OCI-LY7 (cell line): Measurements from ENCODE around the gene NRG2. TPM values are rescaled to one million over a fixed set of nuclear protein-coding genes. Genes with fewer than 3 reads are reported as not detected.
A peak's percentile ranks its signal among the peaks of the same experiment; 100 is the strongest.

ENCODE experiments used
- BruUV-seq: library from RNA; stranded (reverse); fragments of 400-500 nt; replicated peaks from 2 replicates; lab custom pipeline; 2021; lab: Mats Ljungman, UMichigan
- CTCF ChIA-PET: fragments of 300-600 bp; sonication (Branson Sonifier 250); formaldehyde crosslinking; loops from one replicate; lab custom pipeline; 2022; ENCODE audit warnings: antibody characterized with exemption; ENCODE audit not compliant: unreplicated experiment; lab: Charles Lee
- POLR2A ChIA-PET: fragments of 300-600 bp; sonication (Branson Sonifier 250); formaldehyde crosslinking; loops from one replicate; lab custom pipeline; 2022; ENCODE audit warnings: antibody characterized with exemption; lab: Charles Lee
- DNase-seq: peaks from one replicate; pipeline ENCODE4 v3.0.0-alpha.2; 2015; ENCODE audit warnings: low spot score
- H2AFZ ChIP-seq: fragments of 200-600 bp; sonication (generic), shearing (Covaris generic); 2 replicates; pipeline ENCODE4 v1.6.1; 2014; ENCODE audit warnings: mild to moderate bottlenecking, antibody characterized with exemption, low read length, moderate library complexity
- H3K27ac ChIP-seq: fragments of 200-600 bp; sonication (generic); 2 replicates; pipeline ENCODE4 v1.5.1; 2014; ENCODE audit warnings: mixed run types, low read depth, mild to moderate bottlenecking, moderate library complexity, low read length, inconsistent platforms; ENCODE audit not compliant: poor library complexity, severe bottlenecking
- H3K36me3 ChIP-seq: fragments of 200-600 bp; sonication (generic); 2 replicates; pipeline ENCODE4 v1.6.1; 2014; ENCODE audit warnings: mild to moderate bottlenecking, antibody characterized with exemption, low read length, moderate library complexity, mixed read lengths; ENCODE audit not compliant: insufficient read depth
- H3K4me1 ChIP-seq: fragments of 200-600 bp; sonication (generic); 2 replicates; pipeline ENCODE4 v1.5.1; 2014; ENCODE audit warnings: mild to moderate bottlenecking, low read length; ENCODE audit not compliant: insufficient read depth, poor library complexity, severe bottlenecking
- H3K4me2 ChIP-seq: fragments of 200-600 bp; sonication (generic); 2 replicates; pipeline ENCODE4 v1.6.1; 2014; ENCODE audit warnings: mild to moderate bottlenecking, low read length
- H3K4me3 ChIP-seq: fragments of 200-600 bp; sonication (generic); 2 replicates; pipeline ENCODE4 v1.5.1; 2014; ENCODE audit warnings: mild to moderate bottlenecking, low read depth, low read length; ENCODE audit not compliant: poor library complexity, severe bottlenecking
- H3K79me2 ChIP-seq: fragments of 200-600 bp; sonication (generic); 2 replicates; pipeline ENCODE4 v1.6.1; 2016; ENCODE audit warnings: low read depth, mild to moderate bottlenecking, low read length, moderate library complexity, mixed read lengths; ENCODE audit not compliant: insufficient read depth
- H3K9me2 ChIP-seq: fragments of 200-600 bp; sonication (generic); 2 replicates; pipeline ENCODE4 v1.6.1; 2016; ENCODE audit warnings: mild to moderate bottlenecking, low read length, mixed read lengths; ENCODE audit not compliant: insufficient read depth
- H3K9me3 ChIP-seq: fragments of 200-600 bp; sonication (generic); 2 replicates; pipeline ENCODE4 v1.6.1; 2014; ENCODE audit warnings: mild to moderate bottlenecking, mixed run types, low read length, mixed read lengths
- H4K20me1 ChIP-seq: fragments of 200-600 bp; sonication (generic); 2 replicates; pipeline ENCODE4 v1.6.1; 2014; ENCODE audit warnings: mild to moderate bottlenecking, antibody characterized with exemption, low read length, moderate library complexity, mixed read lengths; ENCODE audit not compliant: insufficient read depth
- EZH2phosphoT487 ChIP-seq: fragments of 200-600 bp; sonication (generic); IDR thresholded peaks from 2 replicates; pipeline ENCODE4 v1.6.1; 2018; ENCODE audit warnings: low read depth, borderline replicate concordance, mild to moderate bottlenecking, mixed run types, antibody characterized with exemption, low read length, moderate library complexity, mixed read lengths
- intact Hi-C: fragments of 100-400 bp; cut with micrococcal nuclease; formaldehyde crosslinking; loops from one replicate; pipeline ENCODE4 v1.10.0; 2022; ENCODE audit not compliant: unreplicated experiment
- total RNA-seq, 2 experiments: library from RNA; depleted of rRNA in 1 of 2; stranded (reverse); fragments of >200 nt in 1 of 2; shearing (Covaris generic) in 1 of 2; gene quantifications; 2 replicates each; pipeline ENCODE4 v1.2.3, GENCODE V29; 2014 to 2022
- TF ChIP-seq, protein P1 (sequence below): fragments of 200-600 bp; sonication (generic); conservative IDR thresholded peaks from 2 replicates; pipeline ENCODE4 v1.5.1; 2014; ENCODE audit warnings: mild to moderate bottlenecking, antibody characterized with exemption, low read length, moderate library complexity, mixed read lengths

NRG2 gene
- total RNA-seq, 2 experiments from 2014 or later: 1.7 TPM; not detected in 1

DNA sequence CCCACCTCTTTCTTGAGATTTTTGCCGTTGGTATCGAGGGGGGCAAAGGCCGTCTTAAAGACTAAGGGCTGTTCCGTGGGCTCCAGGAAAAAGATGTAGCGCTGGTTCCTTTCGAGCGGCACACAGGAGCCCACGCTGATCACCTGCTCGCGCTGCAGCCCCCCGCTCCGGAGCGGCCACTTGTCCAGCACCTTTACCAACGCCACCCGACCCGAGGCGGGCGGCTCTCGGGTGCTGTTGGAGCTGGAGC is 781 bp downstream of the NRG2 start:
- H3K9me3 ChIP-seq: no peaks in the 10 kb centered on the region
- H3K4me1 ChIP-seq: peaks cover 12% of the 10 kb centered on the region
- ChIA-PET POLR2A (no interaction called here), CTCF (no interaction called here)
- H3K9me2 ChIP-seq: no peaks in the 10 kb centered on the region
- no TSS peak for BruUV-seq
- DNase-seq: no peak
- no peak overlapping the region for H3K27ac ChIP-seq
- intact Hi-C loops: no loop called here
- peak overlapping the region; percentile 41; the same call in 1 of the 2 replicates for H2AFZ ChIP-seq
- TF ChIP-seq, protein P1, sequence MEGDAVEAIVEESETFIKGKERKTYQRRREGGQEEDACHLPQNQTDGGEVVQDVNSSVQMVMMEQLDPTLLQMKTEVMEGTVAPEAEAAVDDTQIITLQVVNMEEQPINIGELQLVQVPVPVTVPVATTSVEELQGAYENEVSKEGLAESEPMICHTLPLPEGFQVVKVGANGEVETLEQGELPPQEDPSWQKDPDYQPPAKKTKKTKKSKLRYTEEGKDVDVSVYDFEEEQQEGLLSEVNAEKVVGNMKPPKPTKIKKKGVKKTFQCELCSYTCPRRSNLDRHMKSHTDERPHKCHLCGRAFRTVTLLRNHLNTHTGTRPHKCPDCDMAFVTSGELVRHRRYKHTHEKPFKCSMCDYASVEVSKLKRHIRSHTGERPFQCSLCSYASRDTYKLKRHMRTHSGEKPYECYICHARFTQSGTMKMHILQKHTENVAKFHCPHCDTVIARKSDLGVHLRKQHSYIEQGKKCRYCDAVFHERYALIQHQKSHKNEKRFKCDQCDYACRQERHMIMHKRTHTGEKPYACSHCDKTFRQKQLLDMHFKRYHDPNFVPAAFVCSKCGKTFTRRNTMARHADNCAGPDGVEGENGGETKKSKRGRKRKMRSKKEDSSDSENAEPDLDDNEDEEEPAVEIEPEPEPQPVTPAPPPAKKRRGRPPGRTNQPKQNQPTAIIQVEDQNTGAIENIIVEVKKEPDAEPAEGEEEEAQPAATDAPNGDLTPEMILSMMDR: no peak
- no peak for TF ChIP-seq EZH2phosphoT487
- H3K79me2 ChIP-seq: no peaks in the 10 kb centered on the region
- H3K36me3 ChIP-seq: no peaks in the 10 kb centered on the region
- peak overlapping the region; percentile 64 for H3K4me3 ChIP-seq
- peak overlapping the region; percentile 69 for H3K4me2 ChIP-seq
- H4K20me1 ChIP-seq: no peaks in the 10 kb centered on the region

DNA sequence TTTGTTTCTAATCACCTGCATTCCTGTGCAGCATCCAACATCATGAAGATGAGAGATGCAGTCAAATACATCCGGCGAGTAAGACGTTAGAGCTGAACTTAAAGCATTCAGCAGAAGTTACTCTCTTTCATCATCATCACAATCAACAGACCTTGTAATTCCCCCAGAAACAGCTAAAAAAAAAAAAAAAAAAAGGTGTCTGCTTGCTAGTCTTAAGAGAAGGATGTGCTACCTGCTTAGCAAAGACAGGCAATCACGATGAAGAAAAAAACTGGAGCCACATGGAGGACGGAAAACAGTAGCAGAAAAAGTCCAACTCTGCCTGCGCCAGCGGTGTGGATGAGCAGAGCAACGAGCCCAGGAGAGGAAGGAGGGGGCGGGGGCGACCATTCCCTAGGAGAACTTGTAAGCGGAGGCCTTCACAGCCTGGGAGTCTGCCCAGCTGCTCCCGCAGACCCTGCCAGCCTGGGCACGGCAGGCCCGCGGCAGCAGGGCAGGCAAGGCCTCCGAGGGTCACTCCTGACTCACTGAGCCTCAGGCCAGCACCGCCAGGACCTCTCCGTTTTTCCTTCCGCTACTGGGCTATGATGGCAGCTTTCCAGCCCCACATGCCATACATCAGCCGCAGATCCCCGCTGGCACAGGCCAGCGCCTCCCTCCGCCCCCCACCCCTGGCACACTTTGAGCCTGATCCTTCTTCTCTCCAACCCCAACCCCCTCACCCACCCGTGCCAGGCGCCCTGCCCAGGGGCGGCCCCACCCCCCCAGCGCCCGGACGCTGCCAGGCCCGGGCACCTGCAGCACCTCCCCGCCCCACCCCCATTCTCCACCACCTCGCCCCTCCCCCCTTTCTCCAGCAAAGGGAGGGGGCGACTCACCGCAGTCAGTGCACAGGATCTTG is 1.4 kb downstream of the NRG2 start:
- Histone ChIP-seq H2AFZ (no peak overlapping the region), H3K4me1 (peaks cover 12% of the 10 kb centered on the region), H3K4me2 (peak overlapping the region; percentile 69), H3K36me3 (no peaks in the 10 kb centered on the region), H3K79me2 (no peaks in the 10 kb centered on the region), H3K4me3 (peak overlapping the region; percentile 64), H4K20me1 (no peaks in the 10 kb centered on the region), H3K27ac (no peak overlapping the region), H3K9me3 (no peaks in the 10 kb centered on the region), H3K9me2 (no peaks in the 10 kb centered on the region)
- no peak for DNase-seq
- no TSS peak for BruUV-seq
- intact Hi-C loops: no loop called here
- TF ChIP-seq EZH2phosphoT487: no peak
- TF ChIP-seq, protein P1: no peak
- POLR2A ChIA-PET: interaction anchor here (0.6 to 1.4 kb wide), 4 partner anchors 14 to 93 kb away, joined by 3 to 4 read pairs (median 3); no protein-coding TSS in a partner anchor
- CTCF ChIA-PET: no interaction called here

GRCh38 chr5:140041099-140041491 is 2.0 kb downstream of the NRG2 start:
- no peak overlapping the region for H3K27ac ChIP-seq
- POLR2A ChIA-PET: interaction anchor here (0.6 to 1.4 kb wide), 5 partner anchors 13 to 460 kb away, joined by 3 to 4 read pairs (median 3); no protein-coding TSS in a partner anchor
- no peaks in the 10 kb centered on the region for H3K9me2 ChIP-seq
- no peaks in the 10 kb centered on the region for H4K20me1 ChIP-seq
- H3K4me3 ChIP-seq: no peak overlapping the region
- intact Hi-C loops: no loop called here
- H3K36me3 ChIP-seq: no peaks in the 10 kb centered on the region
- no peak overlapping the region for H3K4me2 ChIP-seq
- H2AFZ ChIP-seq: no peak overlapping the region
- no peak for DNase-seq
- H3K79me2 ChIP-seq: no peaks in the 10 kb centered on the region
- TF ChIP-seq, protein P1: no peak
- TF ChIP-seq EZH2phosphoT487: no peak
- BruUV-seq: no TSS peak
- CTCF ChIA-PET: no interaction called here
- H3K4me1 ChIP-seq: peaks cover 12% of the 10 kb centered on the region
- no peaks in the 10 kb centered on the region for H3K9me3 ChIP-seq
